ENCODE results near the gene AQP11. TPM values are rescaled to one million over a fixed set of nuclear protein-coding genes. Genes with fewer than 3 reads are reported as not detected.
"Not testable (repeated sequence)": the region's sequence is repeated elsewhere in the genome, so short reads cannot be mapped to it uniquely, and the experiment has no call there.

AQP11 gene
- total RNA-seq, 1 experiment from 2014 or later: 1.4 TPM

DNA sequence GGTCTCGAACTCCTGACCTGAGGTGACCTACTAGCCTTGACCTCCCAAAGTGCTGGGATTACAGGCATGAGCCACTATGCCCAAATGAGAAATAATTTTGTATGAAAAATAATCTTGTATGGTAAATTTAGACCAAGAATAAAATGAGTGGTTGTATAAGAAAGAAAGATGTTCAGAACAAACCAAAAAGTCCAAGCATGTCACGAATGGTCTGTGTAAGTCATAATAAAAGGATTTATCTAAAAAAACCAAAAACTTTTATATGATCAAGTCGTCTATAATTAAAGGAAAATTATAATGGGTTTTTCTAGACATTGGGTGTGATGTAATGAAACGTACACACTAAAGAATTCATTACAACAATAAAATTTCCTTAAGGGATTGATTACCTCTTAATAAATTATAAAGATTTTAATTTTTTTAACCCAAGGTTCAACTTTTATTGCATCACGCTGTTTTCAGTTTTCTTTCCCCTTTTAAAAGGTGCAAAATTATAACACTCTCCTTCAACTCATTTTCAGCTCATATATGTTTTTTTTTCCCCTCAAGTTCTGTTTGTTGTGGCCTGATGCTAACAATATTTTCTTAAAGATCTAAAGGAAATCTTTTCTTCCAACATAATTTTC lies 8.9 kb upstream of the AQP11 start:
- in situ Hi-C loops (cut with HindIII; ENCODE audit: low pct_unique_long_range_greater_than_20kb, low sequenced_read_pairs): no loop called here
- no peak for DNase-seq (ENCODE audit: low read depth, low spot score)

DNA sequence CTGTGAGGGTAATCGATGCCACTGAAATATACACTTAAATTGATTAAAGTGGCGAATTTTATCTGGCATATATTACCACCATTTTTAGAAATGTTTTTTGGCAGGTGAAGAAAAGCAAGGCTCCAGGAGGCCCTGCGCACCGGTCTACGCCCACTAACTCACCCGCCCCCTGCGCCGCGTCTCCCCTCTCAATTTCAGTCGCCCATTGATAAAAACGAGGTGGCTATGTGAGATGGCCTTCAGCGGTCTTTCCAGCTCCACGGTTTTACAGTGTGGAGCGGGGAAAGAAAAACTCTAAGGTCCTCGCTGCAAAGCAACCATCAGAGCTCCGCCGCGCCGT lies 602 bp upstream of the AQP11 start:
- DNase-seq (ENCODE audit: low read depth, low spot score): no peak
- in situ Hi-C loops (cut with HindIII; ENCODE audit: low pct_unique_long_range_greater_than_20kb, low sequenced_read_pairs): no loop called here

DNA sequence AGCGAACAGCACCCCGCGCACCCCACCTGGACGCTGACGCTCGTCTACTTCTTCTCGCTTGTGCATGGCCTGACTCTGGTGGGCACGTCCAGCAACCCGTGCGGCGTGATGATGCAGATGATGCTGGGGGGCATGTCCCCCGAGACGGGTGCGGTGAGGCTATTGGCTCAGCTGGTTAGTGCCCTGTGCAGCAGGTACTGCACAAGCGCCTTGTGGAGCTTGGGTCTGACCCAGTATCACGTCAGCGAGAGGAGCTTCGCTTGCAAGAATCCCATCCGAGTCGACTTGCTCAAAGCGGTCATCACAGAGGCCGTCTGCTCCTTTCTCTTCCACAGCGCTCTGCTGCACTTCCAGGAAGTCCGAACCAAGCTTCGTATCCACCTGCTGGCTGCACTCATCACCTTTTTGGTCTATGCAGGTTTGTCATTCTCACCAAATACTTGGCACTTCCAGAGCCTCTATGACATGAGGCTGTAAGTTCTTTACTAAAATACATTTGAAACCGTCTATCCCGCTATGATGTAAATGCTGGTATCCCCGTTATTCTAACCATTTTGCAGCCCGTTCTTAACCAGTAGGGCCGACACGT lies 535 bp downstream of the AQP11 start:
- in situ Hi-C loops (cut with HindIII; ENCODE audit: low pct_unique_long_range_greater_than_20kb, low sequenced_read_pairs): no loop called here
- peak; percentile 1 for DNase-seq (ENCODE audit: low read depth, low spot score)

DNA sequence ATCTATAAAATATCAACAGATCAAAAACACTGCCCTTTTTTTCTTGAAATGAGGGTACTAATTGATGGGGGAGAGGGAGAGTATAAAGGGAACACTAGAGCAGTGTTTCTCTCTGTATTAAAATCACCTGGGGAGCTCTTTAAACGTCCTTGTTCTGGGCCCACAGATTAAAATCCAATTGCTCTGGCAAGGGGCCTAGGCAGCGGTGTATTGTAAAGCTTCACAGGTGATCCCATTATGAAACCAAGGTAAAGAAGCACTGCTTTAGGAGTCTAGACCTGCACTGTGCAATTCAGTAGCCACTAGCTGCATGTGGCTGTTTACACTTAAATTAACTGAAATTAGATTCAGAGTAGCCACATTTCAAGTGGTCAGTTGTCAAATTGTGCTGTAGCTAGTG lies 3.0 kb downstream of the AQP11 start:
- in situ Hi-C loops (cut with HindIII; ENCODE audit: low pct_unique_long_range_greater_than_20kb, low sequenced_read_pairs): no loop called here
- DNase-seq (ENCODE audit: low read depth, low spot score): no peak

DNA sequence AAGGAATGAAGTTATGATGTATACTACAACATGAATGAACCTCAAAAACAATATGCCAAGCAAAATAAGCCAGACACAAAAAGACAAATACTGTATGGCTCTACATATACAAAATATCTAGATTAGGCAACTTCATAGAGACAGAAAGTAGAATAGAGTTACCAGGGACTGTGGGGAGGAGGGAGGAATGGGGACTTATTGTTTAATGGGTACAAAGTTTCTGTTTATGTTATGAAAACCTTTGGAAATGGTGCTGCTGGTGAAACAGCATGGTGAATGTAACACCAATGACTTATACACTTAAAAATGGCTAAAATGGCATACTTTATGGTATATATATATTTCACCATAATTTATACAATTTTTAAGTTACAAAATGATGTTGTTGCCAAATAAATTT lies 4.1 kb downstream of the AQP11 start:
- DNase-seq (ENCODE audit: low read depth, low spot score): no peak
- in situ Hi-C loops (cut with HindIII; ENCODE audit: low pct_unique_long_range_greater_than_20kb, low sequenced_read_pairs): no loop called here

DNA sequence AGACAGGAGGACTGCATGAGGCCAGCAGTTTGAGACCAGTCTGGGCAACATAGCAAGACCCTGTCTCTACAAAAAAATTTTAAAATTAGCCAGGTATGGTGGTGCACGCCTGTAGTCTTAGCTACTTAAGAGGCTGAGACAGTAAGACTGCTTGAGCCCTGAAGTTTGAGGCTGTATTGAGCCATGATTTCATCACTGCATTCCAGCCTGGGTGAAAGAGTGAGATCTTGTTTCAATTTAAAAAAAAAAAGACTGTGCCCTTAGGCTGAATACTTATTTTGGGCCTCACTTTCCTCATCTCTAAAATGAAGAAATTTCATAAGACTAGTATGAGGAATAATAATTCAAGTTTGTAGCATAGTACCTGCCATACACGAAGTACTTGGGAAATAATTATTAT lies 6.9 kb downstream of the AQP11 start:
- in situ Hi-C loops (cut with HindIII; ENCODE audit: low pct_unique_long_range_greater_than_20kb, low sequenced_read_pairs): no loop called here
- no peak for DNase-seq (ENCODE audit: low read depth, low spot score)

DNA sequence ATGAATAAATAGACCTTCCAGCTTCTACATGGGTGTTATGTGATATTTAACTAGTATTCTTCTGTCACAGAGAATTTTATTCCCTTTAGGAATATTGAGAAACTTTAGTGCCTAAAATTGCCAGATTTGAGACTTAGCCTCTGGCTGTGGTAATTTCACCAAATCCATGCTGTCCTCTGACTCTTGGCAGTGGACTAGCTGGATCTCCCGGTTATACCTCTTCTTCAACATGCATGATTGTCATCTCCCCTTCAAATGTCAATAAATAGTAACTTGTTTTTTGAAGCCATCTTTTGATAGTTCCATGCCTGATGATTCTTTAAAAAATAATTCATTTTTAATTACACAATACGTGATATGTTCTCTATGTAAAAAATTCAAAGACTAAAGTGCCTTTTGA lies 8.4 kb downstream of the AQP11 start:
- in situ Hi-C loops (cut with HindIII; ENCODE audit: low pct_unique_long_range_greater_than_20kb, low sequenced_read_pairs): no loop called here
- DNase-seq (ENCODE audit: low read depth, low spot score): no peak

DNA sequence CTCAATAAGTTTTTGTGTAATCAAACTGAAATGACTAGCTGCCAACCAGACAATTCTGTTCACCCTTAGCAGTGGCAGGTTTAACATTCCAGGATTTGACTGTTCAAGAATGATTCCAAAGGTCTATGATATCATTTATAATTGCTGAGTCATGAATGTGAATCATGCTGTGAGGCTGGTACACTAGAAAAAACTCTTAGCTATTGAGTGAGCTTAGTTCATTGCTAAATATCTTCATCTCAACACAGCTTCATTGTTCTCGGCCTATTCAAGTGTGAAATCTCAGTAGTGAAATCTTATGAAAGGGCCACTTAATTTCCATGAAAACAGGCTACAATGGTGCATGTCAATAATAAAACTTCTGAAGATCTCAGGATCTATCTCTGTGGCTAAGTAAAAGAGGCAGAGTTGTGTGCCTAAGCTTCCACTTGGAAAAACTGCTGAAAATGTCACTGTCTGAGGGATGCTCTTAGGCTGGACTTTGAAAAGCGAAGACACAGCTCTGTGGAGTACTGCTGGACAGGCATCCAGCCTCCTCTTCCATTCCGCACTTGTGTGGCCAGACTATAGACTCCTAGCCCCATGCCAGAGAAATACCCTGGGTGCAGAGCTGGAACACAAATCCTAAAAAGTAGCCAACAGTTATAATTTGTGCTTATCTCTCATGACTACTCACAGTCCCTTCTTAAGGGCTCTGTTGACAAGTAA lies 12.8 kb downstream of the AQP11 start:
- in situ Hi-C loops (cut with HindIII; ENCODE audit: low pct_unique_long_range_greater_than_20kb, low sequenced_read_pairs): no loop called here
- DNase-seq (ENCODE audit: low read depth, low spot score): peak; percentile 78

DNA sequence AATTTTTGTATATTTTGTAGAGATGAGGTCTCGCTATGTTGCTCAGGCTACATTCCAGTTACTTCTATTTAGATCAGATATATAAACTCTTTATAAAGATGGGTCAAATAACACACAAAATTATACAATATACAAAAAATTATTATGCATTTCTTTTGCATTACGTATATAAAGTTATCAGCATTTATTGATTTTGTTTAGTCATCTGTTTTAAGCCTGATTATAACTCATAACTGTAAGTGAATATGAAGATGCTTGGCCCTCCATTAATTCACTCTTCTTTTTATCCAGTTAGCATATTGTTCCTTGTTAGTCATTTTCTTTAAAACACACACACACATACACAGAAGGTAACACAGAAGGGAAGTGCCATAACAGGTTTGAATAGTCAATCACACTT lies 14.5 kb downstream of the AQP11 start:
- in situ Hi-C loops (cut with HindIII; ENCODE audit: low pct_unique_long_range_greater_than_20kb, low sequenced_read_pairs): no loop called here
- DNase-seq (ENCODE audit: low read depth, low spot score): no peak

DNA sequence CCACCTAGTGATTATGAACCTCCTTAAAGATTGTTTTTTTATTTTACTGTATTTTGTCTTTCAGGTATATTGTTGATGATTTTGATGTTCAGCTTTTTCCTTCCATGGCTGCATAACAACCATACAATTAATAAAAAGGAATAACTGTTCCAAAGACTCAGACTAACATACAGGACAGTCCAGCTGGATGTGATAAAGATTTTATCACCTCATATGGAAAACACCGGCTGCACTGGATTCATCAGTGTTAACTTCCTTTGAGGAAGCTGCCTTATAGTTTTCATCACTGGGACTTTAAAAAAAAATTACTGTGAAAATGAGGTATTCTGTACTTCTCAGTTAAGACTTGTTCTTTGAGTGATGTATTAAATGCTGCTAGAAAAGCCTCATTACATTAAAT lies 19.5 kb downstream of the AQP11 start:
- no peak for DNase-seq (ENCODE audit: low read depth, low spot score)
- in situ Hi-C loops (cut with HindIII; ENCODE audit: low pct_unique_long_range_greater_than_20kb, low sequenced_read_pairs): no loop called here

DNA sequence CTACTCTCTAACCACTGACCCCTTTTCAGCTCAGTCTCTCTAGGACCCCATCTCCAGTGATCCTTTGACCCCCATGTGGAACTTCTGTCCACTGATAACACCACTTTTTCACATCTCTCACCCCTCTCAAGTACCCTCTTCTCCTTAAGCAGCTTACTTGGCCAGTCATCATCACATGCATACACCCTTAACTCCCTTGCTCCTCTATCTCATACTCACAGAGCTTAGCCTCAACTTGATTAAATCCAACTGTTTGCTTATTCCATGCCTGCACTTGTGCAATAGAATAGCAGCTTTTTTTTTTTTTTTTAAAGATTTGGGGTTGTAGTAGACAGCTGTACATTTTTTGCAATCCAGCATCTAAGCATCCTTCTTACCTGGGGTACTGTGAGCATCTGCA lies 22.2 kb downstream of the AQP11 start:
- no peak for DNase-seq (ENCODE audit: low read depth, low spot score)
- in situ Hi-C loops (cut with HindIII; ENCODE audit: low pct_unique_long_range_greater_than_20kb, low sequenced_read_pairs): no loop called here

DNA sequence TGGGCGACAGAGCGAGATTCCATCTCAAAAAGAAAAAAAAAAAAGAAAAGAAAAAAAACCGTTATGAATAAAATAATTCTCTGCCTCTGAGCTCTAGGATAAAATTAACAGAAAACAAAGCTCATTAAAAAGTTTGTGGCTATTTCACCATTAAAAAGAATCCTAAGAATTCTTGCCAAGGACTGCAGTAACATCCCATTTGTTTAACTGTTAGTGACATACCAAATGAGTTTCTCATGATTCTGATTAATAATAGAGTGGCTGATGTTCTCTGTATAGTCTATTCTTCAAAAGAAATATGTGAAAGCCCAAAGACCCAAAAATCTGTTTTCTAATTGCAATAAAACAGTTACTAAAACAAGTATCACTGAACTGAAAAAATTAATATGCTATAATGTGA lies 28.1 kb downstream of the AQP11 start:
- DNase-seq (ENCODE audit: low read depth, low spot score): no peak
- in situ Hi-C loops (cut with HindIII; ENCODE audit: low pct_unique_long_range_greater_than_20kb, low sequenced_read_pairs): no loop called here

DNA sequence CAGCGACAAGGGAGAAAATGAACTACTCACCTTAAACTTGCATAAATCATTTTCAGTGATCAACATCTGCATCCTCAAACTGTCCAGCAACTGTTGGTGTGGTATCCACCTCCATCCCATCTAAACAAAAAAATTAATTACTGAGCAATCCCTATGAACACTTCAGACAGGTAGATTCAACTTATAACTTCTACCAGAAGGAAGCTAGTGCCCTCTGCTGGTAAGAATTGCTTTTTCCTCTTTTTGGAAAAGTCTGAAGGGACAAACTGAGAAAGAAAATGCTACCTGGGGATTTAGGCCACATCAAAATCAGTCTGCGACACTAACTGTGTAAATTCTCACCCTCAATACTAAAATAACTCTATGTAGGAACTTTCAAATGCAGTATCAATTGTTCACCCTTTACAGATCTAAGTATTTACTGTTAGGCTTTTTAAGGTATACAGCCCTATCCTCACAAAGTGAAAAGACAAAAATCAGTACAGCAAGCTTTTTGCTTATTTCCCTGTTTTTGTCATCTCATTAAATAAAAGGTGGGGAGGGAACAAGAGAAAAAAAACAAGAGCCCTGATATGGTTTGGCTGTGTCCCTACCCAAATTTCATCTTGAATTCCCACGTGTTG lies 29.9 kb downstream of the AQP11 start:
- peak; percentile 59 for DNase-seq (ENCODE audit: low read depth, low spot score)
- in situ Hi-C loops (cut with HindIII; ENCODE audit: low pct_unique_long_range_greater_than_20kb, low sequenced_read_pairs): no loop called here

DNA sequence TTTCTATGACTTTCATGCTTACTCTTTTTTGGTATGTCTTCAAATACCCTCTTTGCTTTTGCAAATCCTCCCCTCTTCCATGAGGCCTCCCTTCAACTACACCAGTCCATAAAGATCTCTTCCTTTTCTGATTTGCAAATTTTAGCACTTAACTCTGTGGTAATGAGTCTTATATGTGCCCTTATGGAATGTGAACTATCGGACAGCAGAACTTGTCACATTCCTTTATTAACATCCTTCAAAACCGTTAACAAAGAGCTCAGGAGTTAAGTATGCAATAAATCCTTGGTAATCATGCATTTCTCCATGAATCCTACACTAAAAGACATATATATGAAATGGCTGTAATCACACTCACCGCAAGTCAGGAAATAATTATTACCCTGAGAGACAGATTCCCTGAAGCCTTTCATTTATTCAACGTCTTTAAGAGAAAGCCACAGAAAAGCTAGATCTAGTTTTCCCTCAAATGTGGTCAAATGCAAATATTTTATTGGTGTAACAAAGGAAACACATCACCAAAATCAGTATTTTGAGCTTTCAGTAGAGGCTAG lies 40.5 kb downstream of the AQP11 start:
- in situ Hi-C loops (cut with HindIII; ENCODE audit: low pct_unique_long_range_greater_than_20kb, low sequenced_read_pairs): no loop called here
- DNase-seq (ENCODE audit: low read depth, low spot score): no peak

DNA sequence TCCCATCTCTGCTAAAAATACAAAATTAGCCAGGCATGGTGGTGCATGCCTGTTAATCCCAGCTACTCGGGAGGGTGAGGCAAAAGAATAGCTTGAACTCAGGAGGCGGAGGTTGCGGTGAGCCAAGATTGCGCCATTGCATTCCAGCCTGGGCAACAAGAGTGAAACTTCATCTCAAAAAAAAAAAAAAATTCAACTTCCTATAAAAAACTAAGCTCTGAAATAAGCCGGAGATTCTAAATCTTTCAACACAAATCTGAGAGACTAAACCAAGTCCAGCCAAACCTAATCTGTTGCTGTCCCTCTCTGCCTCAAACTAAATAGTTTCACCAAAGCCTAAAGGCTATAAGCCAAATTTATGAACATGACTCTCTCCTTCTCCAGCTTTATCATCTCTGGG lies 44.2 kb downstream of the AQP11 start:
- in situ Hi-C loops (cut with HindIII; ENCODE audit: low pct_unique_long_range_greater_than_20kb, low sequenced_read_pairs); DNase-seq (ENCODE audit: low read depth, low spot score): not testable (repeated sequence)

DNA sequence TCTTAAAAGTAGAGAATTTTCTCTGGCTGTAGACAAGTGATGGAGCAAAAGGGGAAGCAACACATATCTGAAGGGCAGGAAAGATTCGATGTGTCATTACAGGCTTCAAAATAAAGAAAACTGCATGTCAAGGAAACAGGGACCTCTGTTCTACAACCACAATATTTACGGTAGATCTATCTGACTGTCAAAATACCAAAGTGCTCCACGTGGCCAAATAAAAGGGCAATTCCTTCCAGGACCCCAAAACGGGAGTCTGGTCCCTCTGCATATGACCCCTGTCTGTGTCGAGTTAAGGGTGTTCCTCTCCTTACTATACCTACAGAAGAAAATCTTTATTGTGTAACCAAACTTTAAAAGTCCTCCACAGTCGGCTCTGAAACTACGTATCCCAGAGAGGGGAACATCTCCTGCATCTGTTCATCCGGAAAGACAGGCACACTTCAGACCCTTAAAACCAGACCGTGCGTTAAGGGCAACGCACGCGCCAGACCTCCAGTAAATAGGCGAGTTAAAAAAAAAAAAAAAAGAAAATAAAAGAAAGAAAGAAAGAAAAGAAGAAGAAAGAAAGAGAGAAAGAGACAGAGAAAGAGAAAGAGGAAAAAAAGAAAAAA lies 47.1 kb downstream of the AQP11 start:
- in situ Hi-C loops (cut with HindIII; ENCODE audit: low pct_unique_long_range_greater_than_20kb, low sequenced_read_pairs): no loop called here
- DNase-seq (ENCODE audit: low read depth, low spot score): peak; percentile 5

DNA sequence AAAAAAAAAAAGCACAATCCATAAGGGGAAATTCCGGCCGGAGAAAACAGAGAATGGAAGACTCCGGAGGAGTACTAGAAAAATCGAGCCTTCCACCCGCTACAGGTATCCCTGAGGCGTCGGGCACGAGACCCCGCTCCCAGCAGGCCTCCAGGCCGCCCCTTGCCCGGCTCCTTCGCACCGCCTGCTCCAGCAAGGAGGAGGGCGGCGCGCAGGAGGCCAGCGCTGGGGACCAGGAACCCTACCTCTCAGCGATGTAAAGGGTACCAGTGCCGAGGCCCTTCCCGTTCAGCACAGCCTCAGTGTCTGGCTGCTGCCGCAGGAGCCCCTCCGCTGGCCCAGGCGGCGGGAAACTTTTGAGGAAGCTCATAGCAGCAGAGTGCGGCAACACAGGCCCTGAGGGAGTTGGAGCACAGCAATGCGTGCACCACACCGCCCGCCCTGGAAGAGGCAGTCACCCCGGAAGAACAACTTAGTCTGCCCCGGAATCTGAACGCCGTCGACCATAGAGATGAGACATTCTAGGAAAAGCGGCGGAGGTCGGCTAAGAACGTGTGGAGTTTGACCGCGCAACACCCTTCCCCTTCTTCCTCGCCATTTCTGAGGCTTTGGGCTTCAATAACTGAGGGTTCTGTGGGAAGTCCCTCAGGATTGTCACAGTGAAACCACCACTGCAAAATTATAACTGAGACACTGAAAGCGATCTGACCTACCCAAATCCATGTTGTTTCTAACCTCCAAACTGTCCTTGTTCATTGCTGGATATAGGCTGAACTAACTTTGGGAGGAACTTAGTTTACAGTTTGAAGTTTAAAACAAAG lies 47.8 kb downstream of the AQP11 start, which contains the start of gene CLNS1A:
Gene CLNS1A, minus strand, starts transcription at position 450 of the 821 bp plus-strand sequence. Its CDS starts 80 bp downstream, at position 370.
- DNase-seq (ENCODE audit: low read depth, low spot score): peak; percentile 88
- in situ Hi-C loops (cut with HindIII; ENCODE audit: low pct_unique_long_range_greater_than_20kb, low sequenced_read_pairs): no loop called here
